GM12891 (cell line): ENCODE data around the gene GEMIN2.
"Not testable (repeated sequence)": the region's sequence is repeated elsewhere in the genome, so short reads cannot be mapped to it uniquely, and the experiment has no call there.

Experiments
- PAX5 ChIP-seq: IDR thresholded peaks from 2 replicates; pipeline ENCODE4 v1.6.1; 2011; ENCODE audit warnings: low read length, moderate library complexity, mild to moderate bottlenecking; ENCODE audit not compliant: insufficient read depth, severe bottlenecking
- POLR2A ChIP-seq: IDR thresholded peaks from 2 replicates; pipeline ENCODE4 v1.6.1; 2011; ENCODE audit warnings: low read depth, low read length, control low read depth
- POLR2AphosphoS5 ChIP-seq: IDR thresholded peaks from 2 replicates; pipeline ENCODE4 v1.6.1; 2011; ENCODE audit warnings: low read depth, low read length, control low read depth
- POU2F2 ChIP-seq: IDR thresholded peaks from 2 replicates; pipeline ENCODE4 v1.6.1; 2011; ENCODE audit warnings: low read depth, mild to moderate bottlenecking, control low read depth, low read length, moderate library complexity
- SPI1 ChIP-seq: IDR thresholded peaks from 2 replicates; pipeline ENCODE4 v1.6.1; 2011; ENCODE audit warnings: low read depth, low read length, control low read depth
- TAF1 ChIP-seq: IDR thresholded peaks from 2 replicates; pipeline ENCODE4 v1.6.1; 2011; ENCODE audit warnings: low read depth, low read length, control low read depth

DNA sequence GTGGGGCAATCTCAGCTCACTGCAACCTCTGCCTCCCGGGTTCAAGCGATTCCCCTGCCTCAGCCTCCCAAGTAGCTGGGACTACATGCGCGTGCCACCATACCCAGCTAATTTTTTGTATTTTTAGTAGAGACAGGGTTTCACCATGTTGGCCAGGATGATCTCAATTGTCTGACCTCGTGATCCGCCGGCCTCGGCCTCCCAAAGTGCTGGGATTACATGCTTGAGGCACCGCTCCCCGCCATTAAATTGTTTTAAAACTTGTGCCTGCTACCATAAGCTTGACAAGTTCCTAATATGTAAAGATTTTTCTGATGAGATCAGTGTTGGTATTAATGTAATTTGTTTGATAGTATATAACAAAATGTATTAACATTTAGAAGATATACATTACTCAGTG lies 14.9 kb upstream of the GEMIN2 start:
- not testable (repeated sequence) for TF ChIP-seq TAF1, POLR2A, POLR2AphosphoS5, SPI1, POU2F2, PAX5
